Duodenal mucosa (tissue), 2 donors: Measurements from ENCODE around the gene SAE1.
A peak's percentile ranks its signal among the peaks of the same experiment; 100 is the strongest.
"Not testable (repeated sequence)": the region's sequence is repeated elsewhere in the genome, so short reads cannot be mapped to it uniquely, and the experiment has no call there.

ENCODE experiments used
- H3K27ac ChIP-seq: one replicate; pipeline ENCODE4 v1.7.0; 2013; ENCODE audit warnings: low read depth, low read length
- H3K27me3 ChIP-seq, 2 donors: one replicate each; pipeline ENCODE4 v1.7.0; 2013; ENCODE audit warnings: low read length in 2 of 2, control low read depth in 1 of 2; ENCODE audit not compliant: insufficient read depth in 2 of 2, control insufficient read depth in 1 of 2
- H3K36me3 ChIP-seq, 2 donors: one replicate each; pipeline ENCODE4 v1.7.0; 2013; ENCODE audit warnings: low read length in 2 of 2, control low read depth in 1 of 2; ENCODE audit not compliant: insufficient read depth in 2 of 2, control insufficient read depth in 1 of 2
- H3K4me1 ChIP-seq, 2 donors: one replicate each; pipeline ENCODE4 v1.7.0; 2013; ENCODE audit warnings: low read length in 2 of 2, control low read depth in 1 of 2; ENCODE audit not compliant: insufficient read depth in 2 of 2, control insufficient read depth in 1 of 2
- H3K4me3 ChIP-seq, 2 donors: one replicate each; pipeline ENCODE4 v1.7.0; 2013; ENCODE audit warnings: low read length in 2 of 2, low read depth in 1 of 2
- H3K9ac ChIP-seq, 2 donors: one replicate each; pipeline ENCODE4 v1.7.0; 2013; ENCODE audit warnings: low read length in 2 of 2, low read depth in 1 of 2
- H3K9me3 ChIP-seq, 2 donors: one replicate each; pipeline ENCODE4 v1.7.0; 2013; ENCODE audit warnings: low read length in 2 of 2, control low read depth in 1 of 2; ENCODE audit not compliant: control insufficient read depth in 1 of 2

SAE1 gene

DNA sequence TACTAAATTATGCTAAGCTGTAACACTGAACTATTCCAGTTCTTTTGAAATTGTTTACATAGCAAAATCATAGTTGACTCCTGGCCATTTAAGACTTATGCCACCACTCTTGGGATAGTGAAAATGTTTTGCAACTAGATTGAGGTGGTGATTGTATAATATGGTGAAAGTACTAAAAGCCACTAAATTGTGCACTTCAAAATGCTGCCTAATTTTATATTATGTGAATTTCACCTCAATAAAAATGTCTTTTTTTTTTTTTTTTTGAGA, 5.0 kb upstream of the SAE1 start:
- no peak overlapping the region for H3K27ac ChIP-seq

DNA sequence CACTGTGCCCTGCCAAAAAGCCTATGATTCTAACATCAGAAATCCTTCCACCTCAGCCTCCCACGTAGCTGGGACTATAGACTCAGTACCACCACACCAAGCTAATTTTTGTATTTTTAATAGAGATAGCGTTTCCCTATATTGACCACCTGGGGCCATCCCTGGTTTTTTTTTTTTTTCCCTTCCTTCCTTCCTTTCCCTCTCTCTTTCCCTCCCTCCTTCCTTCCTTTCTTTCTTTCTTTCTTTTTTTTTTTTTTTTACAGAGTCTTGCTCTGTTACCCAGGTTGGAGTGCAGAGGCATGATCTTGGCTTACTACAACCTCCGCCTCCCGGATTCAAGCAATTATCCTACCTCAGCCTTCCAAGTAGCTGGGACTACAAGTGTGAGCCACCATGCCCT, 1.1 kb upstream of the SAE1 start:
- no peaks in the 10 kb centered on the region for H3K9me3 ChIP-seq
- no peak overlapping the region for H3K27ac ChIP-seq
- no peak overlapping the region for H3K4me3 ChIP-seq
- peaks cover 6% of the 10 kb centered on the region in 2 donors for H3K4me1 ChIP-seq
- no peak overlapping the region for H3K9ac ChIP-seq
- H3K36me3 ChIP-seq: no peaks in the 10 kb centered on the region
- H3K27me3 ChIP-seq: no peaks in the 10 kb centered on the region

More for the DNA sequence above, 5.0 kb upstream of the SAE1 start:
- Histone ChIP-seq H3K27me3 (no peaks in the 10 kb centered on the region), H3K9me3 (no peaks in the 10 kb centered on the region), H3K4me1 (peaks cover 4% of the 10 kb centered on the region in 2 donors), H3K36me3 (no peaks in the 10 kb centered on the region), H3K4me3 (no peak overlapping the region), H3K9ac (no peak overlapping the region)

DNA sequence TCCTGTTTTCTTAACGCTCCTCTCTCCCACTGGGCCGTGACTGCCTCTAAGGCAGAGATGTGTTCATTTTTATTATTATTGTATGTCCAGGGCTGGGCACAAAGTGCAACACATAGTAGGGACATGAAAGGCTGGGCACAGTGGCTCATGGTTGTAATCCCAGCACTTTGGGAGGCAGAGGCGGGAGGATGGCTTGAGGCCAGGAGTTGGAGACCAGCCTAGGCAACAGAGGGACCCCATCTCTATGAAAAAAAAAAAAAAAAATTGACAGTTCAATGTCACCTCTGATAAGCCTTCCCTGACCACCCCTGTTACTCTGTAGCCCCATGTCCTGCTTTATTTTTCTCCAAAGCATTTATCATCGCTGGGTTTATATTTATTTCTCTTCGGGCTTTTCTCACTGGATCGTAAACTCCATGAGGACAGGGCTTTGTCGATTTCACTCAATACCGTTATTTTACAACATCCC, 481 bp upstream of the SAE1 start:
- H3K4me3 ChIP-seq: peak overlapping the region; percentile 96 to 99
- peak overlapping the region in 1 of 2 donors; percentile 43 for H3K9ac ChIP-seq
- H3K4me1 ChIP-seq: peaks cover 4 to 6% of the 10 kb centered on the region in 2 donors
- no peak overlapping the region for H3K27ac ChIP-seq
- H3K27me3 ChIP-seq: no peaks in the 10 kb centered on the region
- no peaks in the 10 kb centered on the region for H3K9me3 ChIP-seq
- H3K36me3 ChIP-seq: no peaks in the 10 kb centered on the region

DNA sequence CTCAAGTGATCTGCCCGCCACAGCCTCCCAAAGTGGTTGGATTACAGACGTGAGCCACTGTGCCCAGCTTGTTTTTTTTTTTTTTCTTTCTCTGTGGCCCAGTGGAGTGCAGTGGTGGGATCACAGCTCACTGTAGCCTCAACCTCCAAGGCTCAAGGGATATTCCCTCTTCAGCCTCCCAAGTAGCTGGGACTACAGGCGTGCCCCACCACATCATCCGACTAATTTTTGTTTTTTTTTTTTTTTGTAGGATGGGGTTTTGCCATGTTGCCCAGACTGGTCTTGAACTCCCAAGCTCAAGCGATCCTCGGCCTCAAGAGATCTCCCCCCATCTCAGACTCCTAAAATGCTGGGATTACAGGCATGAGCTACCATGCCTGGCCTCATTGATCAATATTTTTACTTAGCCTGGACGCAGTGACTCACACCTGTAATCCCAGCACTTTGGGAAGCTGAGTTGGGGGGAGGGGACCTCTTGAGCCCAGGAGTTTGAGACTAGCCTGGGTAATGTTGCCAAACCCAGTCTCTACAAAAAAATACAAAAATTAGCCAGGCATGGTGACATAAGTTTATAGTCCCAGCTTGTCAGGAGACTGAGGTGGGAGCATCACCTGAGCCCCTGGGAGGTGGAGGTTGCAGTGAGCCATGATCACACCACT, 1.7 kb downstream of the SAE1 start:
- H3K4me3 ChIP-seq: no peak overlapping the region

GRCh38 chr19:47133021-47133471, 2.4 kb downstream of the SAE1 start:
- Histone ChIP-seq H3K27ac (no peak overlapping the region), H3K4me1 (peaks cover 4 to 6% of the 10 kb centered on the region in 2 donors), H3K9me3 (no peaks in the 10 kb centered on the region), H3K9ac (no peak overlapping the region), H3K36me3 (no peaks in the 10 kb centered on the region), H3K4me3 (no peak overlapping the region), H3K27me3 (no peaks in the 10 kb centered on the region)

More for the DNA sequence above, 1.7 kb downstream of the SAE1 start:
- Histone ChIP-seq H3K9ac (no peak overlapping the region), H3K9me3 (no peaks in the 10 kb centered on the region), H3K36me3 (no peaks in the 10 kb centered on the region), H3K27ac (no peak overlapping the region), H3K4me1 (peaks cover 4 to 6% of the 10 kb centered on the region in 2 donors), H3K27me3 (no peaks in the 10 kb centered on the region)

DNA sequence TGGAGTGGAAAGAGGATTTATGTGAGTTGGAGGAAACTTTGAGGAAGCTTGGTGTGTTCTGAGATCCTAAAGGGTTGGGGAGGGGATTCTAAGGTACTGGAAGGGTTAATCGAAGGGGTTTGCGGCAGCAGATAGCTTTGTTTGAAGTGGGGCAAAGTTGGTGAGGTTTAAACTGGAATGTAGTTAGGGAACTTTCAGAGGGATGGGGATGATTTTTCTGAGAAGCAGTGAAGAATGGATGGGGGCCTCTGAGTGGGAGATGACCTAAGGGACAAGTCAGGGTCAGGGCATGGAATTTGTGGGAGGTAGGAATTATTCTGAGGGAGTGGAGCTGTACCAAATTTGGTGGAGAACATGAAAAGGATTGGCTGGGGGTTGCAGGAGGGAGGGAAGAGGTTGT, 3.9 kb downstream of the SAE1 start:
- Histone ChIP-seq H3K27ac (no peak overlapping the region), H3K4me1 (peaks cover 4 to 6% of the 10 kb centered on the region in 2 donors), H3K9me3 (no peaks in the 10 kb centered on the region), H3K9ac (no peak overlapping the region), H3K36me3 (peaks cover 0 to 5% of the 10 kb centered on the region in 2 donors), H3K27me3 (no peaks in the 10 kb centered on the region), H3K4me3 (no peak overlapping the region)

- Histone ChIP-seq H3K9me3 (no peaks in the 10 kb centered on the region), H3K9ac (no peak overlapping the region), H3K36me3 (peaks cover 0 to 5% of the 10 kb centered on the region in 2 donors), H3K27ac (no peak overlapping the region), H3K27me3 (no peaks in the 10 kb centered on the region), H3K4me3 (no peak overlapping the region), H3K4me1 (peaks cover 4 to 6% of the 10 kb centered on the region in 2 donors)
Observed at GRCh38 chr19:47135156-47135555, 4.5 kb downstream of the SAE1 start.

GRCh38 chr19:47141252-47141651, 10.6 kb downstream of the SAE1 start:
- H3K4me3 ChIP-seq, H3K4me1 ChIP-seq, H3K27ac ChIP-seq, H3K9me3 ChIP-seq, H3K9ac ChIP-seq, H3K27me3 ChIP-seq: not testable (repeated sequence)
- H3K36me3 ChIP-seq: peaks cover 17 to 34% of the 10 kb centered on the region in 2 donors

DNA sequence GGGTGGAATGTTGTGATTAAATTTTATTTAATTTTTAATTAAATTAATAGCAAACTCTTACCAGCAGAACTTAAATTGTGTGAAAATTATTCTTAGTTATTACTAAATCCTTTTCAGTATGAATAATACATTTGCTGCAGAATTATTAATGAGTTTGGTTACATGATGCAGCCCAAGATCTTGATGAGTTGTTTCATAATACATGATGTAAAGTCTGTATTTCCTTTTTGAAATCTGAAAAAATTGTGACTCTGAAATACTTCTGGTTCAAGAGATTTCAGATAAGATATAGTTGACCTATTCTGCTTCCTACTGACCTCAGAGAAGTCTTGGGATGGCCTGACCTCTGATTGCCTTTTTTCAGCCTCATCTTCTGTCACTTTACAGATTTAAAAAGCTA, 11.1 kb downstream of the SAE1 start:
- no peak overlapping the region for H3K27ac ChIP-seq
- H3K27me3 ChIP-seq: no peaks in the 10 kb centered on the region

GRCh38 chr19:47142779-47143178, 12.1 kb downstream of the SAE1 start:
- no peaks in the 10 kb centered on the region for H3K27me3 ChIP-seq
- no peaks in the 10 kb centered on the region for H3K9me3 ChIP-seq
- peaks cover 17 to 40% of the 10 kb centered on the region in 2 donors for H3K36me3 ChIP-seq
- no peak overlapping the region for H3K27ac ChIP-seq
- no peak overlapping the region for H3K9ac ChIP-seq
- H3K4me3 ChIP-seq: no peak overlapping the region
- H3K4me1 ChIP-seq: no peaks in the 10 kb centered on the region

More for the DNA sequence above, 11.1 kb downstream of the SAE1 start:
- Histone ChIP-seq H3K9me3 (no peaks in the 10 kb centered on the region), H3K4me3 (no peak overlapping the region), H3K9ac (no peak overlapping the region), H3K36me3 (peaks cover 17 to 37% of the 10 kb centered on the region in 2 donors), H3K4me1 (no peaks in the 10 kb centered on the region)
